OCI-LY3 (cell line): ENCODE measurements around the gene BHLHA15.

ENCODE experiments used
- H2AFZ ChIP-seq: fragments of 200-600, 300-600 bp; shearing (Covaris generic); 2 replicates; pipeline ENCODE4 v1.6.0; 2014; ENCODE audit warnings: antibody characterized with exemption, low read depth, low read length
- H3K27ac ChIP-seq: fragments of 200-600, 300-600 bp; sonication (generic); 2 replicates; pipeline ENCODE4 v1.5.1; 2014; ENCODE audit warnings: mild to moderate bottlenecking, low read length, moderate library complexity, mixed read lengths
- H3K27me3 ChIP-seq: fragments of 200-600, 300-600 bp; sonication (generic); 2 replicates; pipeline ENCODE4 v1.6.1; 2014; ENCODE audit warnings: low read depth, low read length, mixed read lengths
- H3K36me3 ChIP-seq: fragments of 200-600, 300-600 bp; sonication (generic); replicated peaks from 2 replicates; pipeline ENCODE3; 2014; ENCODE audit warnings: low read depth, low read length, mixed read lengths
- H3K4me1 ChIP-seq: fragments of 300-600, 200-600 bp; sonication (generic); 2 replicates; pipeline ENCODE4 v1.6.1; 2014; ENCODE audit warnings: low read length, mixed read lengths
- H3K4me2 ChIP-seq: fragments of 200-600, 300-600 bp; sonication (generic); 2 replicates; pipeline ENCODE4 v1.6.1; 2014; ENCODE audit warnings: low read length, mixed read lengths
- H3K4me3 ChIP-seq: fragments of 300-600, 200-600 bp; sonication (generic); 2 replicates; pipeline ENCODE4 v1.5.1; 2014; ENCODE audit warnings: antibody characterized with exemption, mild to moderate bottlenecking, low read length, moderate library complexity
- H3K79me2 ChIP-seq: fragments of 300-600, 200-600 bp; shearing (Covaris generic); 2 replicates; pipeline ENCODE4 v1.6.1; 2014; ENCODE audit warnings: mild to moderate bottlenecking, low read length, mixed read lengths
- H3K9ac ChIP-seq: fragments of 300-600, 200-600 bp; shearing (Covaris generic); 2 replicates; pipeline ENCODE4 v1.6.0; 2014; ENCODE audit warnings: mild to moderate bottlenecking, low read length, moderate library complexity
- H3K9me3 ChIP-seq: fragments of 200-600, 300-600 bp; shearing (Covaris generic); 2 replicates; pipeline ENCODE4 v1.6.1; 2014; ENCODE audit warnings: low read length, mixed read lengths; ENCODE audit not compliant: insufficient read depth
- H4K20me1 ChIP-seq: fragments of 200-600, 300-600 bp; sonication (generic); 2 replicates; pipeline ENCODE4 v1.6.1; 2016; ENCODE audit warnings: low read length, mixed read lengths; ENCODE audit not compliant: insufficient read depth
- CTCF ChIP-seq: fragments of 200-600, 300-600 bp; sonication (generic); IDR thresholded peaks from 2 replicates; pipeline ENCODE4 v1.5.1; 2014; ENCODE audit warnings: antibody characterized with exemption, low read length, low read depth
- EZH2phosphoT487 ChIP-seq: fragments of 200-600 bp; shearing (Covaris generic); IDR thresholded peaks from 2 replicates; pipeline ENCODE4 v1.6.1; 2018; ENCODE audit warnings: antibody characterized with exemption, mixed run types, low read depth

The BHLHA15 gene

DNA sequence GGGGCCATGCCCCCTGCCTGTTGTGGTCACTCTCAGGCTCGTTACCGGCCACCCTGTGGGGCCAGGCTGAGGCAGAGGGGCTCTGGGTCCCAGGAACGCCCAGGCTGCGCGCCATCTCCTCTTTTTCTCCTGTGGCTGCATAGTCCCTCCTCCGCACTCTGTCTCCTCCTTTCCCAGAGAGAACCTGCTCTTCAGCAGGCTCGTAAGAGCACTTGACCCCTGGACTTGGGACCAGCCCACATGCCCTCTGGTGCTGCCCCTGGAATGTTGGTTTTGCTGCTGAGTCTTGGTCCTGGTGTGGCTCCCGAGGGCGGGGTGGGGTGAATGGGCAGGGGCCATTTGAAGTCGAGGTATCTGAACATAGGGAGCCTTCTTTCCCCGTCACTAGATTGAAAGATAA is 6.6 kb upstream of the BHLHA15 start:
- Histone ChIP-seq H3K4me1 (peaks cover 41% of the 10 kb centered on the region), H3K9ac (no peak overlapping the region), H2AFZ (no peak overlapping the region), H3K36me3 (peaks cover 8% of the 10 kb centered on the region), H3K4me3 (no peak overlapping the region), H3K9me3 (no peaks in the 10 kb centered on the region), H4K20me1 (peaks cover 54% of the 10 kb centered on the region), H3K79me2 (no peaks in the 10 kb centered on the region), H3K27me3 (peaks cover 19% of the 10 kb centered on the region), H3K27ac (no peak overlapping the region), H3K4me2 (no peak overlapping the region)
- TF ChIP-seq CTCF (no peak), EZH2phosphoT487 (no peak)

- H3K4me1 ChIP-seq = peaks cover 38% of the 10 kb centered on the region
- no peak overlapping the region for H3K4me2 ChIP-seq
- H3K27me3 ChIP-seq = peaks cover 15% of the 10 kb centered on the region
- no peaks in the 10 kb centered on the region for H3K9me3 ChIP-seq
- H3K4me3 ChIP-seq = no peak overlapping the region
- no peaks in the 10 kb centered on the region for H3K79me2 ChIP-seq
- H3K27ac ChIP-seq = no peak overlapping the region
- peaks cover 52% of the 10 kb centered on the region for H4K20me1 ChIP-seq
- no peak overlapping the region for H2AFZ ChIP-seq
- H3K9ac ChIP-seq = no peak overlapping the region
- no peak for TF ChIP-seq CTCF
- TF ChIP-seq EZH2phosphoT487 = no peak
- peaks cover 8% of the 10 kb centered on the region for H3K36me3 ChIP-seq
Measured at GRCh38 chr7:98205162-98205845, 5.9 kb upstream of the BHLHA15 start.

- peaks cover 39% of the 10 kb centered on the region for H4K20me1 ChIP-seq
- H3K4me3 ChIP-seq = no peak overlapping the region
- peaks cover 11% of the 10 kb centered on the region for H3K27me3 ChIP-seq
- H3K36me3 ChIP-seq = peaks cover 8% of the 10 kb centered on the region
- peaks cover 24% of the 10 kb centered on the region for H3K4me1 ChIP-seq
- H3K9ac ChIP-seq = no peak overlapping the region
- no peak overlapping the region for H3K27ac ChIP-seq
- no peak overlapping the region for H3K4me2 ChIP-seq
- H3K9me3 ChIP-seq = no peaks in the 10 kb centered on the region
- TF ChIP-seq CTCF (no peak), EZH2phosphoT487 (no peak)
- no peaks in the 10 kb centered on the region for H3K79me2 ChIP-seq
- H2AFZ ChIP-seq = no peak overlapping the region
Measured at GRCh38 chr7:98206451-98207330, 4.5 kb upstream of the BHLHA15 start.
